Activated CD8-positive, alpha-beta T cell treated with anti-CD3 and anti-CD28 coated beads for 36 hours (primary cell): Measurements from ENCODE around the gene MSX2. TPM values are rescaled to one million over a fixed set of nuclear protein-coding genes. Genes with fewer than 3 reads are reported as not detected.

Experiments used
- ATAC-seq: fragments of 200-7000 bp; cut with Tn5 transposase; one replicate; pipeline ENCODE4 v1.10.0; 2021; ENCODE audit warnings: mild to moderate bottlenecking, moderate library complexity
- CTCF ChIA-PET: fragments of 350-600 bp; sonication (Branson Sonifier 250); formaldehyde crosslinking; loops from one replicate; lab custom pipeline; 2021; ENCODE audit warnings: antibody characterized with exemption; lab: Charles Lee
- POLR2A ChIA-PET: fragments of 350-600 bp; sonication (Branson Sonifier 250); formaldehyde crosslinking; loops from one replicate; lab custom pipeline; 2021; ENCODE audit warnings: antibody characterized with exemption; lab: Charles Lee
- DNase-seq: peaks from one replicate; pipeline ENCODE4 v3.0.0-alpha.2; 2020
- H3K27ac Mint-ChIP-seq: one replicate; pipeline ENCODE4 v1.8.0; 2021; ENCODE audit warnings: mild to moderate bottlenecking, mixed read lengths
- H3K27me3 Mint-ChIP-seq: one replicate; pipeline ENCODE4 v1.8.0; 2021; ENCODE audit warnings: mixed read lengths
- H3K36me3 Mint-ChIP-seq: one replicate; pipeline ENCODE4 v1.8.0; 2021; ENCODE audit warnings: low read depth, mixed read lengths
- H3K4me1 Mint-ChIP-seq: one replicate; pipeline ENCODE4 v1.8.0; 2021; ENCODE audit warnings: low read depth, mixed read lengths
- H3K4me3 Mint-ChIP-seq: one replicate; pipeline ENCODE4 v1.8.0; 2021; ENCODE audit warnings: mild to moderate bottlenecking, moderate library complexity, mixed read lengths
- H3K9me3 Mint-ChIP-seq: one replicate; pipeline ENCODE4 v1.8.0; 2021; ENCODE audit warnings: mixed read lengths
- CTCF ChIP-seq: fragments of 200-600 bp; IDR thresholded peaks from one replicate; pipeline ENCODE4 v1.8.0; 2022; ENCODE audit warnings: antibody characterized with exemption, mild to moderate bottlenecking
- intact Hi-C: fragments of 100-400 bp; cut with micrococcal nuclease; formaldehyde crosslinking; loops from one replicate; pipeline ENCODE4 v1.10.0; 2022
- total RNA-seq, 2 experiments: library from RNA; stranded (reverse); gene quantifications; one replicate each; pipeline ENCODE4 v1.2.3, GENCODE V29; 2021

Gene MSX2
- total RNA-seq, 2 experiments from 2014 or later = not detected

GRCh38 chr5:174737330-174737729, 12.9 kb downstream of the MSX2 start:
- Mint-ChIP-seq H3K27me3 (peaks cover 47% of the 10 kb centered on the region), H3K9me3 (no peaks in the 10 kb centered on the region), H3K36me3 (no peaks in the 10 kb centered on the region), H3K4me3 (no peak overlapping the region), H3K27ac (no peak overlapping the region), H3K4me1 (peaks cover 4% of the 10 kb centered on the region)
- TF ChIP-seq CTCF = no peak
- ChIA-PET CTCF (interaction anchor here (1.2 kb wide), 1 partner anchor 301 kb away, joined by 3 read pairs; no protein-coding TSS in a partner anchor), POLR2A (no interaction called here)
- DNase-seq (no peak), ATAC-seq (no peak)
- intact Hi-C loops = no loop called here

GRCh38 chr5:174741352-174741751, 17.0 kb downstream of the MSX2 start:
- Mint-ChIP-seq H3K27ac (no peak overlapping the region), H3K36me3 (no peaks in the 10 kb centered on the region), H3K4me1 (no peaks in the 10 kb centered on the region), H3K4me3 (no peak overlapping the region), H3K27me3 (peaks cover 14% of the 10 kb centered on the region), H3K9me3 (peaks cover 2% of the 10 kb centered on the region)
- ChIA-PET POLR2A (no interaction called here), CTCF (no interaction called here)
- ATAC-seq (no peak), DNase-seq (no peak)
- TF ChIP-seq CTCF = no peak
- intact Hi-C loops = no loop called here

- POLR2A ChIA-PET = no interaction called here
- Mint-ChIP-seq H3K36me3 (no peaks in the 10 kb centered on the region), H3K27me3 (peaks cover 21% of the 10 kb centered on the region), H3K4me1 (no peaks in the 10 kb centered on the region), H3K4me3 (no peak overlapping the region), H3K9me3 (peaks cover 2% of the 10 kb centered on the region), H3K27ac (no peak overlapping the region)
- no peak for ATAC-seq
- no peak for DNase-seq
- CTCF ChIA-PET = no interaction called here
- TF ChIP-seq CTCF = no peak
- intact Hi-C loops = no loop called here
Observed at GRCh38 chr5:174744896-174745295, 20.5 kb downstream of the MSX2 start.

- no peak overlapping the region for H3K4me3 Mint-ChIP-seq
- DNase-seq (no peak), ATAC-seq (no peak)
- POLR2A ChIA-PET = no interaction called here
- TF ChIP-seq CTCF = no peak
- H3K4me1 Mint-ChIP-seq = no peaks in the 10 kb centered on the region
- peaks cover 2% of the 10 kb centered on the region for H3K9me3 Mint-ChIP-seq
- H3K27ac Mint-ChIP-seq = no peak overlapping the region
- no peaks in the 10 kb centered on the region for H3K36me3 Mint-ChIP-seq
- peaks cover 29% of the 10 kb centered on the region for H3K27me3 Mint-ChIP-seq
- CTCF ChIA-PET = no interaction called here
- intact Hi-C loops = no loop called here
Observed at GRCh38 chr5:174745590-174746103, 21.3 kb downstream of the MSX2 start.

- no peak for DNase-seq
- ChIA-PET CTCF (interaction anchor here (0.5 kb wide), 1 partner anchor 1154 kb away, joined by 4 read pairs; no protein-coding TSS in a partner anchor), POLR2A (no interaction called here)
- Mint-ChIP-seq H3K4me1 (no peaks in the 10 kb centered on the region), H3K27me3 (peaks cover 45% of the 10 kb centered on the region), H3K4me3 (no peak overlapping the region), H3K9me3 (no peaks in the 10 kb centered on the region), H3K27ac (no peak overlapping the region), H3K36me3 (no peaks in the 10 kb centered on the region)
- intact Hi-C loops = no loop called here
- ATAC-seq = no peak
- no peak for TF ChIP-seq CTCF
Observed at GRCh38 chr5:174750711-174751110, 26.3 kb downstream of the MSX2 start.
